Stomach (tissue), 4 donors: ENCODE data around the gene ABHD12B.

Experiments used
- CTCF ChIP-seq, 7 experiments: fragments of 450-650 bp in 4 of 7; fragments of 200-600 bp in 3 of 7; sonication (generic) in 3 of 7; IDR thresholded peaks; one replicate each; pipeline ENCODE4 v1.5.1; 2016 to 2019; ENCODE audit warnings: antibody characterized with exemption in 7 of 7, control low read depth in 2 of 7, mild to moderate bottlenecking in 1 of 7
- EP300 ChIP-seq: sonication (generic); formaldehyde crosslinking; IDR thresholded peaks from one replicate; pipeline ENCODE4 v1.6.1; 2017; ENCODE audit warnings: antibody characterized with exemption
- POLR2A ChIP-seq, 4 donors: fragments of 450-650 bp; IDR thresholded peaks; one replicate each; pipeline ENCODE4 v1.6.1; 2016; ENCODE audit warnings: antibody characterized with exemption in 4 of 4, control low read depth in 2 of 4, mild to moderate bottlenecking in 1 of 4, moderate library complexity in 1 of 4

DNA sequence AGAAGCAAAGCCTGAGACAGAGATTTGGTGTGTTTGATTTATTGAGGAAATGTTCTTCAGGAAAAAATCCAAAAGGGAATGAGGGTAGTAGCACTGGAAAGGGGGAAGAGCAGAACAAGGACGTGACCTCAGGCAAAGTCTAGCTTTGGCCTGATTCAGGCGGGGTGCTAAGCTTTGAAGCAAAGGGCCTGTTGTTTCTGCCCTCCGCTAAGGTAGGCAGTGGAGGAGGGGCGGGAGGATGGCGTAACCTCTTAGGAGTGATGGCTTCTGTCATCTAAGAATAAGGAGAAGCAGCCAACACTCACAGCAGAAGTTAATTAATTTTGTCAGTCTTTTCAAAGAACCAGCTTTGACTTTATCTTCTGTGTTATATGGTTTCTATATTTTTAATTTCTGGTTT, 20.4 kb downstream of the ABHD12B start:
- no peak for TF ChIP-seq CTCF (IDR thresholded peaks at IDR 0.05)
- no peak for TF ChIP-seq EP300
- no peak for TF ChIP-seq POLR2A (IDR thresholded peaks at IDR 0.05)
